Measurements from ENCODE around the gene CHKA.
A peak's percentile ranks its signal among the peaks of the same experiment; 100 is the strongest.

The CHKA gene

DNA sequence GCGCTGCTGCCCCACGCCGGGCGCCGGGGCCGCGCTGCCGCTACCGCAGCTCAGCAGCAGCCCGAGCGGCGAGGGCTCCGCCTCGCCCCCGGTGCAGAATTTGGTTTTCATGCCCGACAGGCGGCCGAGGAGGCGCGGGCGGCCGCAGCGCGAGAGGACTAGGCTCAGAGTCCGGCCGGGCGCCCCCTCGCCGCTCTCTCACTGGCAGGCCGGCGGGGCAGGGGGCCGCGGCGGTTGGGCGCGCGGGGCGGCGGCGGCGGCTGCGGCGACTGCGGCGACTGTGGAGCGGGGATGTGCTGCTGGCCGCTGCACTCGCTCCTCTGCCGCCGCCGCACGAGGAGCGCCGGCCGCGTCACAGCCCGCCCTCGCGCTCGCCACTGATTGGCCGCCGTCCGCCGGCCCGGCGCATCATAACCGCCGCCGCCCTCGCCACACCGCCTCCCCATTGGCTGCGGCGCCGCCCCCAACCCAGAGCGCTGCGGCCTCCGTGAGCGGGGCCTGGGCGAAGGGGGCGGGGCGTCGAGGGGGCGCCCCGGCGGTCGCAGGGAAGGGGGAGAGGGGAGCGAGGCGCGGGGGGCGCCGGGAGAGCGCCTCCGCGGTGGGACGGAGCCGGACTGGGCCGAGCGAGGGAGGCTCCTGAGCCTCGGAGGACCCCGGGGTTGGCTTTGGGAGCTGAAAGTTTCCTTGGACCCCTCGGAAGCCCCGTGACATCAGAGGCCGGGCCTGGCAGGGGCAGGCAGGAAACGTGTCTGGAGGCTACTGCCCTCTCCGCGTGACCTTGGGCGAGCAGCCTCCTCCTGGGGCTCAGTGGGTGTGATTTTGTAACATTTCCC, at the start of gene CHKA:
Gene CHKA (minus strand): TSS at position 322 of the 833 bp plus-strand sequence. CDS start 211 bp downstream, at position 111.
- H3K27ac ChIP-seq (ENCODE audit: low read depth, low read length): peak within 1 kb of the TSS; percentile 83
- H3K9me3 ChIP-seq (ENCODE audit: control insufficient read depth, insufficient read depth, low read depth, low read length): no peaks in the 10 kb centered on the region
- peaks cover 52% of the 10 kb centered on the region for H3K4me1 ChIP-seq (ENCODE audit: control insufficient read depth, insufficient read depth, low read length)
- H3K9ac ChIP-seq (ENCODE audit: low read length): peak within 1 kb of the TSS; percentile 89
- H3K4me3 ChIP-seq (ENCODE audit: low read depth, low read length): peak within 1 kb of the TSS; percentile 86
- peaks cover 7% of the 10 kb centered on the region for H3K36me3 ChIP-seq (ENCODE audit: control insufficient read depth, insufficient read depth, low read length)
- no peaks in the 10 kb centered on the region for H3K27me3 ChIP-seq (ENCODE audit: control insufficient read depth, insufficient read depth, low read length)

- Histone ChIP-seq H3K9ac (ENCODE audit: low read length) (no peak overlapping the region), H3K4me3 (ENCODE audit: low read depth, low read length) (no peak overlapping the region), H3K27ac (ENCODE audit: low read depth, low read length) (no peak overlapping the region), H3K9me3 (ENCODE audit: control insufficient read depth, insufficient read depth, low read depth, low read length) (no peaks in the 10 kb centered on the region), H3K4me1 (ENCODE audit: control insufficient read depth, insufficient read depth, low read length) (no peaks in the 10 kb centered on the region), H3K36me3 (ENCODE audit: control insufficient read depth, insufficient read depth, low read length) (peaks cover 86% of the 10 kb centered on the region), H3K27me3 (ENCODE audit: control insufficient read depth, insufficient read depth, low read length) (no peaks in the 10 kb centered on the region)
These were observed 48.3 kb upstream of the CHKA start for GRCh38 chr11:68169442-68169841.

DNA sequence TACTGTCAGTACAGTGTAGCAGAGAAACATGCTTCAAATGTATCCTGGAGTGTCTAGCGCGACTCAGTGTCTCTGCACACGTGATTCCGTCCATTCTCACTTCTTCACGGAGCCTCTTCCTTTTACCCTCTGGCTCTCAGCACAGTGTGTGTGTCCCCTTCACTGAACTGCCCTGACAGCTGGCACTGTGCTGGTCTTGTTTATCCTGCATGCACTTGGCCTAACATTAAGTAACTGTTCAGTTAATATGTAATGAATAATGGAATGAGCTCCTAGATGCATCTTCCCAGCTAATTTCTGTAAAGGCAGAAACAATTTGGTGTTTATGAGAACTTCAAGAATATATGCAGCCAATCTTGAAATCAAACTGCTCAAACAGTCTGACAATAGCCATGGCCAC, 47.5 kb upstream of the CHKA start:
- no peak overlapping the region for H3K27ac ChIP-seq (ENCODE audit: low read depth, low read length)

DNA sequence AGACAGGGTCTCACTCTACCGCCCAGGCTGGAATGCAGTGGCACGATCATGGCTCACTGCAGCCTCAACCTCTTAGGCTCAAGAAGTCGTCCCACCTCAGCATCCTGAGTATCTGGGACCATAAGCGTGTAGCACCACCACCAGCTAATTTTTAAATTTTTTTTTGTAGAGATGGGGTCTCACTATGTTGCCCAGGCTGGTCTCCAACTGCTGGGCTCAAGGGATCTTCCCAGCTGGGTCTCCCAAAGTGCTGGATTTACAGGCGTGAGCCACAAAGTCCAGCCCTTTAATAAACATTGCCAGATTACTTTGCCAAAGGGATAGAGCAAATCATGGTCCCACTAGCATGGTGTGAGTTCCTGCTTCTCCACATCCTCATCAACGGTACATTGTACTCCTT, 46.3 kb upstream of the CHKA start:
- H3K27ac ChIP-seq (ENCODE audit: low read depth, low read length): no peak overlapping the region
- no peaks in the 10 kb centered on the region for H3K9me3 ChIP-seq (ENCODE audit: control insufficient read depth, insufficient read depth, low read depth, low read length)
- H3K4me1 ChIP-seq (ENCODE audit: control insufficient read depth, insufficient read depth, low read length): no peaks in the 10 kb centered on the region
- H3K9ac ChIP-seq (ENCODE audit: low read length): no peak overlapping the region
- no peak overlapping the region for H3K4me3 ChIP-seq (ENCODE audit: low read depth, low read length)
- peaks cover 80% of the 10 kb centered on the region for H3K36me3 ChIP-seq (ENCODE audit: control insufficient read depth, insufficient read depth, low read length)
- no peaks in the 10 kb centered on the region for H3K27me3 ChIP-seq (ENCODE audit: control insufficient read depth, insufficient read depth, low read length)

More for the DNA sequence above, 47.5 kb upstream of the CHKA start:
- Histone ChIP-seq H3K4me1 (ENCODE audit: control insufficient read depth, insufficient read depth, low read length) (no peaks in the 10 kb centered on the region), H3K9me3 (ENCODE audit: control insufficient read depth, insufficient read depth, low read depth, low read length) (no peaks in the 10 kb centered on the region), H3K4me3 (ENCODE audit: low read depth, low read length) (no peak overlapping the region), H3K27me3 (ENCODE audit: control insufficient read depth, insufficient read depth, low read length) (no peaks in the 10 kb centered on the region), H3K36me3 (ENCODE audit: control insufficient read depth, insufficient read depth, low read length) (peaks cover 83% of the 10 kb centered on the region), H3K9ac (ENCODE audit: low read length) (no peak overlapping the region)

GRCh38 chr11:68166969-68167368, 45.8 kb upstream of the CHKA start:
- Histone ChIP-seq H3K27me3 (ENCODE audit: control insufficient read depth, insufficient read depth, low read length) (no peaks in the 10 kb centered on the region), H3K4me3 (ENCODE audit: low read depth, low read length) (no peak overlapping the region), H3K27ac (ENCODE audit: low read depth, low read length) (no peak overlapping the region), H3K9ac (ENCODE audit: low read length) (no peak overlapping the region), H3K9me3 (ENCODE audit: control insufficient read depth, insufficient read depth, low read depth, low read length) (no peaks in the 10 kb centered on the region), H3K36me3 (ENCODE audit: control insufficient read depth, insufficient read depth, low read length) (peaks cover 79% of the 10 kb centered on the region), H3K4me1 (ENCODE audit: control insufficient read depth, insufficient read depth, low read length) (no peaks in the 10 kb centered on the region)

DNA sequence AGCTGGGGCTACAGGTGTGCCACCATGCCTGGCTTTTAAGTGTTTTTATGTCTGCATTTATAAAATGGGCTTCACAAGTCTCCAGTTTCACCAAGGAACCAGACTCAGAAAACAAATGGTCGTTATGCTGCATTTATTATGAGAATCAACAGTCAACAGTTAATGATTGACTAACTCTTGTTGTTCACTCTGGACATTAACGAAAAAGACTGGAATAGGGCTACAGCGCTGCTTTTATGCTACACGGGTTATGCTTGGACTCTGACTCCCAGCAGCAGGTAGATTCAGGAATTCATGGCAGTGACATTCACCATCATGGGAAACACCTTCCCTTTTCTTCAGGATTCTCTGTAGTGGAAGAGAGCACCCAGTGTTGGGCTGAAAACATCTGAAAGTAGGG, 44.4 kb upstream of the CHKA start:
- Histone ChIP-seq H3K27ac (ENCODE audit: low read depth, low read length) (no peak overlapping the region), H3K27me3 (ENCODE audit: control insufficient read depth, insufficient read depth, low read length) (no peaks in the 10 kb centered on the region), H3K9ac (ENCODE audit: low read length) (no peak overlapping the region), H3K4me3 (ENCODE audit: low read depth, low read length) (no peak overlapping the region), H3K9me3 (ENCODE audit: control insufficient read depth, insufficient read depth, low read depth, low read length) (no peaks in the 10 kb centered on the region), H3K36me3 (ENCODE audit: control insufficient read depth, insufficient read depth, low read length) (peaks cover 66% of the 10 kb centered on the region), H3K4me1 (ENCODE audit: control insufficient read depth, insufficient read depth, low read length) (no peaks in the 10 kb centered on the region)

GRCh38 chr11:68164437-68164836, 43.2 kb upstream of the CHKA start:
- Histone ChIP-seq H3K9ac (ENCODE audit: low read length) (no peak overlapping the region), H3K4me1 (ENCODE audit: control insufficient read depth, insufficient read depth, low read length) (no peaks in the 10 kb centered on the region)

GRCh38 chr11:68163691-68164090, 42.5 kb upstream of the CHKA start:
- no peak overlapping the region for H3K4me3 ChIP-seq (ENCODE audit: low read depth, low read length)
- no peaks in the 10 kb centered on the region for H3K27me3 ChIP-seq (ENCODE audit: control insufficient read depth, insufficient read depth, low read length)
- H3K36me3 ChIP-seq (ENCODE audit: control insufficient read depth, insufficient read depth, low read length): peaks cover 47% of the 10 kb centered on the region
- no peak overlapping the region for H3K9ac ChIP-seq (ENCODE audit: low read length)
- no peak overlapping the region; the same call in 1 of the 2 replicates for H3K27ac ChIP-seq (ENCODE audit: low read depth, low read length)
- H3K9me3 ChIP-seq (ENCODE audit: control insufficient read depth, insufficient read depth, low read depth, low read length): no peaks in the 10 kb centered on the region
- H3K4me1 ChIP-seq (ENCODE audit: control insufficient read depth, insufficient read depth, low read length): no peaks in the 10 kb centered on the region

More at GRCh38 chr11:68164437-68164836, 43.2 kb upstream of the CHKA start:
- Histone ChIP-seq H3K27me3 (ENCODE audit: control insufficient read depth, insufficient read depth, low read length) (no peaks in the 10 kb centered on the region), H3K27ac (ENCODE audit: low read depth, low read length) (no peak overlapping the region), H3K4me3 (ENCODE audit: low read depth, low read length) (no peak overlapping the region), H3K36me3 (ENCODE audit: control insufficient read depth, insufficient read depth, low read length) (peaks cover 54% of the 10 kb centered on the region), H3K9me3 (ENCODE audit: control insufficient read depth, insufficient read depth, low read depth, low read length) (no peaks in the 10 kb centered on the region)

DNA sequence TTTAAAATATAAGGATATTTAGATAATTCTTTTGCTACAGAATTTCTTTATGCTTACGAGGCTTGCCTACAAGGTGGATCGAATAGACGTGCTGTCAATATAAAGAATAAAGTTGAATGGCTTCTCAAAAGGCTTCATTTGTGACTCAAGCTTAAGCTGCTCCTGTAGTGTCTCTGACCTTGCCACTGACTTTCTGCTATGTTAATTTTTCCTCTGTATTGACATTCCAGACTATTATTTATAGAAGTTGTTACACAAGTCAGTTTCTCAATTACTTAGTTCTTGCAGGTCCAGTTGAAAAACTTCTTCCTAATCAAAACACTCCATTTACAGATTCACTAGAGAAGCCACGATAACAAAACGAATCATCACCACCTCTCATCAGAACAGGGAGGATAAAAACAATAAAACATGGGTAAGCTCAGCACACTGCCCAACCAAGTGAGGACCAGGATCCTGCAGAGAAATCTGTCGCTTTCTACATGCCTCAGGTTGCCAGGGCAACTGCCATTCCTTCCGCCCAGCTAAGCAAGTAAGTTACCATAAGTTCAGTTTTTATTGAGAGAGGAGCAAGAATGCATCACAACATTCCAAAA, 39.0 kb upstream of the CHKA start:
- Histone ChIP-seq H3K36me3 (ENCODE audit: control insufficient read depth, insufficient read depth, low read length) (peaks cover 25% of the 10 kb centered on the region), H3K4me1 (ENCODE audit: control insufficient read depth, insufficient read depth, low read length) (no peaks in the 10 kb centered on the region), H3K9me3 (ENCODE audit: control insufficient read depth, insufficient read depth, low read depth, low read length) (no peaks in the 10 kb centered on the region), H3K9ac (ENCODE audit: low read length) (no peak overlapping the region), H3K27ac (ENCODE audit: low read depth, low read length) (no peak overlapping the region), H3K27me3 (ENCODE audit: control insufficient read depth, insufficient read depth, low read length) (no peaks in the 10 kb centered on the region), H3K4me3 (ENCODE audit: low read depth, low read length) (no peak overlapping the region)

DNA sequence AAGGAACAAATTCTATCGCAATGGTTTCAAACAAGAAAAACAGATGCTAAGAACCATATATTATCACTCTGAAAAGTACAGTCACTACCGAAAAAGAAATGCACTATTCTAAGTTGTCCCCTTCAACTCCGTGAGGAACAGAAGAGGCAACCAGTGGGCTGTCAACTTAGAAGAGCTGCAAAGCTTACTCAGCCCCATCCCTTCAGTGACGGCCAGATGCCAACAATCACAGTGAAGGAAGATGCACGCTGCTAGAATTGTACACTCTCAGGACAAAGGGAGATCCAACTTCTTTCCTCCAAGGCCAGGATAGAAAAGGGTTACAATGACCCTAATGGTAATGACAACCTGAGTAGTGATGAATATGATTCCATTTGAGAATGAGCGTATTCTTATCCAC, 38.5 kb upstream of the CHKA start:
- H3K27ac ChIP-seq (ENCODE audit: low read depth, low read length): no peak overlapping the region
- H3K4me1 ChIP-seq (ENCODE audit: control insufficient read depth, insufficient read depth, low read length): no peaks in the 10 kb centered on the region
- no peaks in the 10 kb centered on the region for H3K27me3 ChIP-seq (ENCODE audit: control insufficient read depth, insufficient read depth, low read length)
- peaks cover 25% of the 10 kb centered on the region for H3K36me3 ChIP-seq (ENCODE audit: control insufficient read depth, insufficient read depth, low read length)
- H3K9me3 ChIP-seq (ENCODE audit: control insufficient read depth, insufficient read depth, low read depth, low read length): no peaks in the 10 kb centered on the region
- H3K4me3 ChIP-seq (ENCODE audit: low read depth, low read length): no peak overlapping the region
- no peak overlapping the region for H3K9ac ChIP-seq (ENCODE audit: low read length)

- Histone ChIP-seq H3K27me3 (ENCODE audit: control insufficient read depth, insufficient read depth, low read length) (no peaks in the 10 kb centered on the region), H3K9me3 (ENCODE audit: control insufficient read depth, insufficient read depth, low read depth, low read length) (no peaks in the 10 kb centered on the region), H3K4me3 (ENCODE audit: low read depth, low read length) (no peak overlapping the region), H3K4me1 (ENCODE audit: control insufficient read depth, insufficient read depth, low read length) (no peaks in the 10 kb centered on the region), H3K36me3 (ENCODE audit: control insufficient read depth, insufficient read depth, low read length) (peaks cover 20% of the 10 kb centered on the region), H3K27ac (ENCODE audit: low read depth, low read length) (no peak overlapping the region), H3K9ac (ENCODE audit: low read length) (no peak overlapping the region)
These were observed 38.0 kb upstream of the CHKA start for GRCh38 chr11:68159161-68159560.

Data from HUES6 (cell line).